ENCODE measurements around the gene NKAIN2. TPM values are rescaled to one million over a fixed set of nuclear protein-coding genes. Genes with fewer than 3 reads are reported as not detected.

Gene NKAIN2
- total RNA-seq, 1 experiment from 2014 or later = not detected

DNA sequence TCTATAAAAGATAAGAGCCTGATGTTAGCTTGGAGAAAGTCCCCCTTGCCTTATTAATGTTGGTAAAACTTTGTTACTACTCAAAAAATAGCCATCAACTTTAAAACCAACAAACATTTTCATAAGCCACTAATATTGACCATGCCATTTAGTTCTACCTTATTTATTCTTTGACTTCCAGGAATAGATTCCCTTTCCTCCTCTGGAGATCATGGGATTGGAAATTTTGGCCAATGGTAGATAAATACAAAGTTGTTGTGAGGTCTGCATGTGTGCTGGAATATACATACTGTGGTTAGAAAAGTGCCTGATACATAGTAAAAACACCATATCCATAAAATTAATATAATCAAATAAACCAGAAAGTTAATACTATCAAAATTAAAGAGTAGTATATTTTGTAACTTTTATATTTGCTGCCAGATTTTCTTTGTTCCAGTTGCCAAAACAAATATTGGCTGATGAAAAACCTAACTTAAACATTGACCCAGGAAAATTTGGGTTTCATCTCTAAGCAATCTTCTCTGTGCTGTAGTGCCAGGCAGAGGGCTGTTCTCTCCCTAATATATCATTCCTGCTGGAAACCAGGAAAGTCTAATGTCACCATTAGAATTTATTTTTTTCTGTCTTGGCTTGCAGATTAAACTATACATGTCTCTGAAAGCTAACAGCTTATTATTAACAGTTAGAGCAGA, 169.1 kb downstream of the NKAIN2 start (continued):
- TF ChIP-seq, protein P1, sequence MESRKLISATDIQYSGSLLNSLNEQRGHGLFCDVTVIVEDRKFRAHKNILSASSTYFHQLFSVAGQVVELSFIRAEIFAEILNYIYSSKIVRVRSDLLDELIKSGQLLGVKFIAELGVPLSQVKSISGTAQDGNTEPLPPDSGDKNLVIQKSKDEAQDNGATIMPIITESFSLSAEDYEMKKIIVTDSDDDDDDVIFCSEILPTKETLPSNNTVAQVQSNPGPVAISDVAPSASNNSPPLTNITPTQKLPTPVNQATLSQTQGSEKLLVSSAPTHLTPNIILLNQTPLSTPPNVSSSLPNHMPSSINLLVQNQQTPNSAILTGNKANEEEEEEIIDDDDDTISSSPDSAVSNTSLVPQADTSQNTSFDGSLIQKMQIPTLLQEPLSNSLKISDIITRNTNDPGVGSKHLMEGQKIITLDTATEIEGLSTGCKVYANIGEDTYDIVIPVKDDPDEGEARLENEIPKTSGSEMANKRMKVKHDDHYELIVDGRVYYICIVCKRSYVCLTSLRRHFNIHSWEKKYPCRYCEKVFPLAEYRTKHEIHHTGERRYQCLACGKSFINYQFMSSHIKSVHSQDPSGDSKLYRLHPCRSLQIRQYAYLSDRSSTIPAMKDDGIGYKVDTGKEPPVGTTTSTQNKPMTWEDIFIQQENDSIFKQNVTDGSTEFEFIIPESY (IDR thresholded peaks at IDR 0.05; ENCODE audit: extremely low read depth, insufficient replicate concordance, low read length) = no peak
- no peak for TF ChIP-seq ZFX (IDR thresholded peaks at IDR 0.05)
- TF ChIP-seq EZH2 (IDR thresholded peaks at IDR 0.05) = no peak
- no peak for TF ChIP-seq YY1 (IDR thresholded peaks at IDR 0.05; ENCODE audit: extremely low read depth, insufficient replicate concordance, low read depth, low read length)
- TF ChIP-seq TCF7L2 (IDR thresholded peaks at IDR 0.05; ENCODE audit: borderline replicate concordance, extremely low read depth, insufficient read depth, insufficient read length) = no peak

DNA sequence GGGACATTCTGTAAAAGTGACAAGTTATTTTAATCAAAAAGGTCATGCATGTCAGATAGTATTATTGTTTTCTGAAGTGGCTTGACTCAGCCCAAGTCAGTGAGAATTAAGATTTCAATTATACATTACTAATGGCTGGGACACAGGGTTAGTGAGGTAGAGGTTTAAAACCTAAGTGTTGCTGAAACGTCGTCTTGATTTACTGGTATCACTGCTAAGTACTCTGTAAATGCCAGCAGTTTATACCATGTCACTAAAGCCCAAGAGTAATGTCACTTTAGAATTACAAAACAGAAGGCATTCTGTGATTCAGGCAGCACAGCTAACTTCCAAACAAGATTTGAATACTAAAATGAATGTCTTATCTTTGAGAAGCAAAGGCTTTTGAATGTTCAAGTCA, 176.6 kb downstream of the NKAIN2 start:
- intact Hi-C loops (cut with micrococcal nuclease) = no loop called here
- Histone ChIP-seq H3K36me3 (ENCODE audit: control insufficient read depth in 1 of 2, insufficient read depth in 2 of 2, low read length in 2 of 2) (no peaks in the 10 kb centered on the region), H3K27ac (ENCODE audit: low read depth, low read length) (no peak overlapping the region), H3K79me2 (ENCODE audit: insufficient read depth, low read length) (no peaks in the 10 kb centered on the region), H3K9me3 (ENCODE audit: control insufficient read depth in 1 of 2, insufficient read depth in 1 of 2, low read depth in 1 of 2, low read length in 2 of 2) (no peaks in the 10 kb centered on the region), H4K20me1 (ENCODE audit: insufficient read depth) (no peaks in the 10 kb centered on the region), H3K9me2 (ENCODE audit: insufficient read depth) (no peaks in the 10 kb centered on the region), H3K9ac (ENCODE audit: low read length) (no peak overlapping the region), H3K27me3 (ENCODE audit: insufficient read depth, low read length) (peaks cover 17% of the 10 kb centered on the region), H3K4me2 (ENCODE audit: low read length) (no peak overlapping the region), H2AFZ (ENCODE audit: low read depth, low read length, poor library complexity, severe bottlenecking) (no peak overlapping the region), H3K4me1 (ENCODE audit: control insufficient read depth in 1 of 2, insufficient read depth in 2 of 2, low read length in 2 of 2) (no peaks in the 10 kb centered on the region), H3K4me3 (replicated peaks in 1 of 2; ENCODE audit: low read depth in 1 of 2, low read length in 2 of 2) (no peak overlapping the region)
- TF ChIP-seq EZH2phosphoT487 (IDR thresholded peaks at IDR 0.05; ENCODE audit: borderline replicate concordance) (no peak), RAD21 (IDR thresholded peaks at IDR 0.05; ENCODE audit: low read depth) (no peak), ELF1 (IDR thresholded peaks at IDR 0.05; ENCODE audit: borderline replicate concordance, low read depth) (no peak), TCF7L2 (IDR thresholded peaks at IDR 0.05; ENCODE audit: borderline replicate concordance, extremely low read depth, insufficient read depth, insufficient read length) (no peak), ZNF274 (IDR thresholded peaks at IDR 0.05; ENCODE audit: low read depth, low read length) (no peak)
- ChIA-PET RAD21 (ENCODE audit: low non-redundant PET in 1 of 2, low total read pairs in 2 of 2, uncharacterized antibody in 2 of 2, unreplicated experiment in 2 of 2) (no interaction called here), CTCF (no interaction called here), POLR2A (no interaction called here)
- no TSS peak for BruUV-seq (replicated peaks)
- DNase-seq (ENCODE audit: low read depth, low spot score) (no peak), ATAC-seq (no peak)
